ENCODE data around the gene ACSL1. TPM values are rescaled to one million over a fixed set of nuclear protein-coding genes. Genes with fewer than 3 reads are reported as not detected.

Gene ACSL1
- total and polyA plus RNA-seq, 2 donors (not counting 3 experiments of a cell fraction or from before 2014, with no cell fraction given) = 7.3 to 17.7 TPM

DNA sequence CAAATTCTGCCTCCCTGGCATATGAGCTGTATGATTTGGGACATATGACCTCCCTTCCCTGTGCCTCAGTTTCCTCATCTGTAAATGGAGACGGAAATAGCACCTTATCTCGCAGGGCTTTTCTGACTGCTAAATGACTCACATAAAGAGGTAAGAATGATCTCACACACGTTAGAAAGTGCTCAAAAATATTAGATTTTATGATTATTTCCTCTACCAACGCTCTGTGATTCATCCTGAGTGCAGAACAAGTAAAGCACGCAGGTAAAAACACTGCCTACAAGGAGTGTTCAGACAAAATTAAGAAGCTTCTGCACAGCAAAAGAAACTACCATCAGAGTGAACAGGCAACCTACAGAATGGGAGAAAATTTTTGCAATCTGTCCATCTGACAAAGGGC, 21.1 kb downstream of the ACSL1 start:
- no peaks in the 10 kb centered on the region for H3K79me2 ChIP-seq (ENCODE audit: control insufficient read depth, insufficient read depth, low read length)
- H2AFZ ChIP-seq (ENCODE audit: low read depth, low read length) = no peak overlapping the region
- TF ChIP-seq, protein P1, sequence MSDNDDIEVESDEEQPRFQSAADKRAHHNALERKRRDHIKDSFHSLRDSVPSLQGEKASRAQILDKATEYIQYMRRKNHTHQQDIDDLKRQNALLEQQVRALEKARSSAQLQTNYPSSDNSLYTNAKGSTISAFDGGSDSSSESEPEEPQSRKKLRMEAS (IDR thresholded peaks at IDR 0.05; ENCODE audit: insufficient read depth, insufficient read length) = no peak
- no peaks in the 10 kb centered on the region for H3K9me3 ChIP-seq (replicated peaks; ENCODE audit: control insufficient read depth, insufficient read depth, low read length)
- H3K9me1 ChIP-seq (replicated peaks; ENCODE audit: control insufficient read depth, extremely low read depth, insufficient read depth, low read length) = no peaks in the 10 kb centered on the region
- no peak overlapping the region for H3K9ac ChIP-seq (replicated peaks; ENCODE audit: extremely low read depth, insufficient read depth, low read length)
- ChIA-PET POLR2A (no interaction called here), CTCF (no interaction called here)
- FAIRE-seq (no peak), DNase-seq (ENCODE audit: low read depth, low spot score) (no peak)
- no TSS peak for BruUV-seq (replicated peaks)
- no peaks in the 10 kb centered on the region for H3K36me3 ChIP-seq (ENCODE audit: control insufficient read depth in 2 of 2, extremely low read depth in 1 of 2, insufficient read depth in 2 of 2, low read length in 2 of 2)
- no peak overlapping the region for H3K4me2 ChIP-seq (ENCODE audit: insufficient read depth, low read length)
- peaks cover 9% of the 10 kb centered on the region for H3K4me1 ChIP-seq (ENCODE audit: control insufficient read depth, extremely low read depth, insufficient read depth, low read length)
- H3K4me3 ChIP-seq (replicated peaks in 1 of 3; ENCODE audit: insufficient read depth in 1 of 3, low read depth in 1 of 3, low read length in 3 of 3) = no peak overlapping the region
- intact Hi-C loops (cut with micrococcal nuclease) (no loop called here), dilution Hi-C loops (cut with MboI; ENCODE audit: extremely low pct_ligation_motif_present, low sequenced_read_pairs) (no loop called here)
- H3K27ac ChIP-seq (ENCODE audit: insufficient read depth, low read depth, low read length) = no peak overlapping the region
- H3K27me3 ChIP-seq (ENCODE audit: control insufficient read depth in 2 of 2, insufficient read depth in 2 of 2, low read length in 2 of 2) = no peaks in the 10 kb centered on the region
- no peaks in the 10 kb centered on the region for H4K20me1 ChIP-seq (replicated peaks; ENCODE audit: control insufficient read depth, extremely low read depth, insufficient read depth, low read length)

DNA sequence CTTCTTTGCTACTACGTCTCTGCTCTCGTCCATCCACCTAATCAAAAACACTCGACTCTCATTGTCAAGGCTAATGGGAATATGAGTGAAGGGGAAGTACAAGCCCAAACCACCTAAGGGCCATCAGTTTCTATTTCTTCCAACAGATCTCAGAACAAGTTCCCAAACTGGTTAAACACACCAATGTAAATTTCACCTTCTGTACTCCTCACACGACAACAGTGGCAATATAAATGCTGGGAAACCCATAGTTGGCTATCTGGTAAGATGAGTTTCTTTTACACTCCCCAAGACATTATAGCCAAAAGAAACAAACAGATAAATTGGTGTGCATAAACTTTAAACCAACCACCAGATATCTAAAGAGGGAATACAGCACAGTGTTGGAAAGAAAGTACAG, 21.9 kb downstream of the ACSL1 start:
- no peak for FAIRE-seq
- dilution Hi-C loops (cut with MboI; ENCODE audit: extremely low pct_ligation_motif_present, low sequenced_read_pairs) = no loop called here
- CTCF ChIA-PET = no interaction called here

More for the DNA sequence above, 21.9 kb downstream of the ACSL1 start:
- Histone ChIP-seq H4K20me1 (replicated peaks; ENCODE audit: control insufficient read depth, extremely low read depth, insufficient read depth, low read length) (no peaks in the 10 kb centered on the region), H3K36me3 (ENCODE audit: control insufficient read depth in 2 of 2, extremely low read depth in 1 of 2, insufficient read depth in 2 of 2, low read length in 2 of 2) (no peaks in the 10 kb centered on the region), H3K79me2 (ENCODE audit: control insufficient read depth, insufficient read depth, low read length) (no peaks in the 10 kb centered on the region), H3K9me1 (replicated peaks; ENCODE audit: control insufficient read depth, extremely low read depth, insufficient read depth, low read length) (no peaks in the 10 kb centered on the region), H3K27ac (ENCODE audit: insufficient read depth, low read depth, low read length) (no peak overlapping the region), H3K27me3 (ENCODE audit: control insufficient read depth in 2 of 2, insufficient read depth in 2 of 2, low read length in 2 of 2) (no peaks in the 10 kb centered on the region), H3K4me3 (replicated peaks in 1 of 3; ENCODE audit: insufficient read depth in 1 of 3, low read depth in 1 of 3, low read length in 3 of 3) (no peak overlapping the region), H3K4me1 (ENCODE audit: control insufficient read depth, extremely low read depth, insufficient read depth, low read length) (peaks cover 9% of the 10 kb centered on the region), H3K4me2 (ENCODE audit: insufficient read depth, low read length) (no peak overlapping the region), H3K9ac (replicated peaks; ENCODE audit: extremely low read depth, insufficient read depth, low read length) (no peak overlapping the region), H2AFZ (ENCODE audit: low read depth, low read length) (no peak overlapping the region), H3K9me3 (replicated peaks; ENCODE audit: control insufficient read depth, insufficient read depth, low read length) (no peaks in the 10 kb centered on the region)
- no peak for TF ChIP-seq EZH2 (IDR thresholded peaks at IDR 0.05; ENCODE audit: borderline replicate concordance, low read depth, low read length, severe bottlenecking)
- TF ChIP-seq FOS (IDR thresholded peaks at IDR 0.05; ENCODE audit: borderline replicate concordance, insufficient read depth, low read length) = no peak
- TF ChIP-seq JUN (IDR thresholded peaks at IDR 0.05; ENCODE audit: borderline replicate concordance, insufficient read depth, insufficient read length, low read depth) = no peak
- no peak for TF ChIP-seq POLR2AphosphoS5 (IDR thresholded peaks at IDR 0.05; ENCODE audit: insufficient read depth, low read depth, low read length)
- intact Hi-C loops (cut with micrococcal nuclease) = no loop called here
- no TSS peak for BruUV-seq (replicated peaks)
- POLR2A ChIA-PET = no interaction called here
- no peak for DNase-seq (ENCODE audit: low read depth, low spot score)

All from endothelial cell of umbilical vein (primary cell).